B cell (primary cell): ENCODE data around the gene LRPPRC.

ENCODE experiments used
- CTCF ChIP-seq: fragments of 200-600 bp; IDR thresholded peaks from one replicate; pipeline ENCODE4 v1.8.0; 2022; ENCODE audit warnings: antibody characterized with exemption, mild to moderate bottlenecking
- EZH2 ChIP-seq: IDR thresholded peaks from 2 replicates; pipeline ENCODE4 v1.6.1; 2012; ENCODE audit warnings: borderline replicate concordance, low read depth, mild to moderate bottlenecking, moderate library complexity, low read length; ENCODE audit not compliant: insufficient read depth, poor library complexity, severe bottlenecking

GRCh38 chr2:43950383-43951008 is 45.3 kb downstream of the LRPPRC start:
- TF ChIP-seq CTCF = peak; percentile 70
- TF ChIP-seq EZH2 = no peak
